Hematopoietic multipotent progenitor cell treated with erythropoietin and hydrocortisone succinate and interleukin-3 and kit ligand, for 8 days (in vitro differentiated cells): ENCODE data around the gene MT4.

Source experiments
- DNase-seq: peaks from one replicate; pipeline ENCODE4 v3.0.0-alpha.2; 2015

Gene MT4

DNA sequence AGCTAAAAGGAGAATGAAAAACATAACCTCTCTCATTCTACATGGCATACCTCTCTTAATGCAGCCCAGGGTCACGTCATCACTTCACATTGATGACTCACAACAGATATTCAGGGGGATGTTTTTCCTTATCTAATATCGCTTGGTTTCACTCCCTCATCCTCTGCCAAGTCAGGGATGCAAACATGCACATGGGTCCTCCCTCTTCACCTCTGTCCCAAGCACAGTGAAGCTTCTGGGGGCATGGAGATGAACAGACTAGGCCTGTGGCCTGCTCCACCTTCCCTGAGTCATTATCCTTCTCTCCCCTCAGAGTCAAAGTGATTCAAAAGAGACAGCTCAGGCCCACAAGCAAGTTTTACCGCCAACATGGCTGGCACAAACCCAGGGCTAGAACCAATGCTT, 41.2 kb downstream of the MT4 start:
- no peak for DNase-seq

DNA sequence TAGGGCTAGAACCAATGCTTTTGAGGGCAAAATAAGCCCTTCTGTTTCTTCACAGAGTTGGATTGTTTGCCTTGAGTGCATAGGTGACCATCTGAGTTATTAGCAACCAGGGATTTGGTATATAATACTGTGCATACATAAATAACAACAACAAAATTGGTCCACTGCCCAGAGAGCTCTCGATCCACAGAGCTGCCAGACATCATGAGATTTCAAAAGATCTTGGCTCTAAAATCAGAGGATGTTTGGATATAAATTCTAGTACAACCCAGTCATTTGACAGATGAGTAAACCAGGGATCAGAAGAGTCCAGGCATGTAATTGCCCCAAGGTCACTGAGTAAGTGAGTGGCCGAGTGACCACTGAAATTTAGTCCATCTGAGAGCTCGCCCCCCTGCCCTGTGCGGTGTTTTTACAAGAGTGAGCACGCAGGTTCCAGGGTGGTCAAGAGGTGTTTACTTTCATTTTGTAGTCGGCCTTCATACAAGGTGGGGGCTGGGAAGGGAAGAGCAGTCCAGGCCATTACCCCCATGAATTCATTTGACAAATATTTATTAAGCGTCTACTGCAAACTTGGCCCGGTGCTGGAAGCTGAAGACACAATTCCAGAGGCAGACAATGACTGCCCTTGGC, 41.7 kb downstream of the MT4 start:
- no peak for DNase-seq

GRCh38 chr16:56607109-56607618, 42.3 kb downstream of the MT4 start:
- no peak for DNase-seq

DNA sequence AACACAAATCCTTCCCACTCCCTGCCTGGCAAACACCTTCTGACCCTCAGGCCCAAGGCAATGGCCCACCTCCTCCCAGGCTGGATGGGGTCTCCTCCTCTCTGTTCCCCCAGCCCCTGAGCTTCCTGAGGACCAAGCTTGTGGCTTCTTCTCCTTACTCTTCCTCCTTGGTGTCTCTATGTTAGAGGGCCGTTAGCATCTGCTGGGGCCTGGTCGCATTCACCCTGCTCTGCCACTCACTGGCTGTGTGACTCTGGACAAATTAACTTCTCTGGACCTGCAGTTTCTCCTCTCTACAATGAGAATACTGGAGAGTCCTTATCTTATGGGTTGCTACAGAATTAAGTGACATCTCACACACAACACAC, 42.8 kb downstream of the MT4 start:
- peak; percentile 4 for DNase-seq

DNA sequence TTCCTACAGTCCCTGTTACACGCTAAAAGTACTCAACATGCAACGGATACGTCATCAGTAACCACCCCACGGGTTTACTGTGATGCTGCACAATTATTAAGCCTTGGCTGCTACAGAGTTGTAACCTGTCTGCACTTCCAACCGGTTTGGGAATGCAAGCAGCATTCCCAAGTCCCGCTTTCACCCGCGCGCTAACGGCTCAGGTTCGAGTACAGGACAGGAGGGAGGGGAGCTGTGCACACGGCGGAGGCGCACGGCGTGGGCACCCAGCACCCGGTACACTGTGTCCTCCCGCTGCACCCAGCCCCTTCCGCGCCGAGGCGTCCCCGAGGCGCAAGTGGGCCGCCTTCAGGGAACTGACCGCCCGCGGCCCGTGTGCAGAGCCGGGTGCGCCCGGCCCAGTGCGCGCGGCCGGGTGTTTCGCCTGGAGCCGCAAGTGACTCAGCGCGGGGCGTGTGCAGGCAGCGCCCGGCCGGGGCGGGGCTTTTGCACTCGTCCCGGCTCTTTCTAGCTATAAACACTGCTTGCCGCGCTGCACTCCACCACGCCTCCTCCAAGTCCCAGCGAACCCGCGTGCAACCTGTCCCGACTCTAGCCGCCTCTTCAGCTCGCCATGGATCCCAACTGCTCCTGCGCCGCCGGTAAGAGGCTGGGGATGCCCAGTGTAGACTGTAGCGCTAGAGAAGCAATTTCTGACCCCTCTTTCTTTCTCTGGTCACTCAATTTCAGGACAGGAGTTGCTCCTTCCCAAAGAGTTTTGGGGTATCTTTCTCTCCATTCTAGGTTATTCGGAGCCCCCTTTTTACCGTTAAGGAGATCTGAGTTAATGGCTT, 43.4 kb downstream of the MT4 start, which contains the start of gene MT2A:
Gene MT2A (plus strand): TSS at position 542 of the 833 bp plus-strand sequence. CDS start 72 bp downstream, at position 614.
- peak; percentile 92 for DNase-seq

- DNase-seq, result no peak
Observed at GRCh38 chr16:56608876-56609462, 44.1 kb downstream of the MT4 start.

- peak; percentile 87 for DNase-seq
Observed at GRCh38 chr16:56609463-56609921, 44.6 kb downstream of the MT4 start.

GRCh38 chr16:56610017-56610608, 45.2 kb downstream of the MT4 start:
- peak; percentile 21 for DNase-seq

DNA sequence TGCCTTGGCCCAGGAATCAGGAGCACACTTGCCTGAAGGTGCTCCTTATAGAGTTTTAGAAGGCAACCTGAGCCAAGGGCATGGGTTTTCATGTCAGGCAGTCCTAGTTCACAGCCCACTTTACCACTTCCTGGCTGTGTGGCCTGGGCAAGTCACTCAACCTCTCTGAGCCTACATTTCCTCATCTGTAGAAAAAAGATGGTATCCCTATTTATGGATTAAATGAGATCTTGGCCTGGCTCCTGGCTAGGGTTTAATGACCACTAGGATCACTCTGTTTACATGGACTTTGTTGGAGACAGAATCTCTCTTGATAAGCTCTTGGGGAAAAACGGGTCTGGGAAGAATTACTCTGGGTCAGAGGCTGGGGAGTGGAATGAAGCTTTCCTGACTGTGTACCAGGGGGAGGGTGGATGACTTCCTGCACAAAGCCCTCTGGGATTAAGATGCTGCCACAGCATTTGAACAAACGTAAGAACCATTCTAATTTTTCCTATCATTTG, 45.8 kb downstream of the MT4 start:
- DNase-seq, result no peak

DNA sequence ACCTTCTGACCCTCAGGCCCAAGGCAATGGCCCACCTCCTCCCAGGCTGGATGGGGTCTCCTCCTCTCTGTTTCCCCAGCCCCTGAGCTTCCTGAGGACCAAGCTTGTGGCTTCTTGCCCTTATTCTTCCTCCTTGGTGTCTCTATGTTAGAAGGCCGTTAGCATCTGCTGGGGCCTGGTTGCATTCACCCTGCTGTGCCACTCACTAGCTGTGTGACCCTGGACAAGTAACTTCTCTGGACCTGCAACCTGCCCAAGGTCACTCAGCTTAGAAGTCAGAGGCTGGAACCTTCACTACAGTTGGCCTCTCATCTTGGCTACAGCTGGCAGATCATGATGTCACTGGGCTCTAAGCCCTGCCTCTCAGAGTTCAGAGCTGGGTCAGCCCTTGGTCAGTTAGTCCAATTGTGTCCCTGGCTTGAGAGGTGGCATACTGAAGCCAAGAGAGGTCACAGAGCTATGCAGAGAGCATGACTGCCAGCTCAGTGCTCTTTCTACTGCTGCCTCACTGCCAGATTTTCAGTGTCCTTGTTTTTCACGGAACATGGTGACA, 46.5 kb downstream of the MT4 start:
- no peak for DNase-seq

GRCh38 chr16:56613706-56614105, 48.8 kb downstream of the MT4 start:
- no peak for DNase-seq

DNA sequence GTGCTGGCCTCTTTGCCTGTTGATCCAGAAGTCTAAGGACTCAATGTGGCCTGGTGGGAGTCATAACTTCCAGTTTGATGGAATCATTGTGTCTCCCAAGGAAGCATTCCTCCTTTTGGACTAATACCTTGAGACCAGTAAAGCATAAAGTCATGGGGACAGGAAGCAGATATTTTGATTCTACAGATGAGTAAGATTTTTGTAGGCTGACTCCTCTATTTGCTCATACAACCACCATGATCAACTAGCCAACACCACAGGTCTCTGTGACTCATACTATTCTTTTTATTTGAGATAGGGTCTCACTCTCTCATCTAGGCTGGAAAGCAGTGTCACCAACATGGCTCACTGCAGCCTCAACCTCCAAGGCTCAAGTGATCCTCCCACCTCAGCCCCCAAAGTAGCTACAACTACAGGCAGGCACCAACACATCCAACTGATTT, 49.7 kb downstream of the MT4 start:
- DNase-seq, result no peak

GRCh38 chr16:56615353-56615752, 50.5 kb downstream of the MT4 start:
- DNase-seq, result no peak

- DNase-seq, result no peak
Observed at GRCh38 chr16:56616608-56617211, 51.8 kb downstream of the MT4 start.

GRCh38 chr16:56617212-56618085, 52.6 kb downstream of the MT4 start:
- DNase-seq, result no peak

DNA sequence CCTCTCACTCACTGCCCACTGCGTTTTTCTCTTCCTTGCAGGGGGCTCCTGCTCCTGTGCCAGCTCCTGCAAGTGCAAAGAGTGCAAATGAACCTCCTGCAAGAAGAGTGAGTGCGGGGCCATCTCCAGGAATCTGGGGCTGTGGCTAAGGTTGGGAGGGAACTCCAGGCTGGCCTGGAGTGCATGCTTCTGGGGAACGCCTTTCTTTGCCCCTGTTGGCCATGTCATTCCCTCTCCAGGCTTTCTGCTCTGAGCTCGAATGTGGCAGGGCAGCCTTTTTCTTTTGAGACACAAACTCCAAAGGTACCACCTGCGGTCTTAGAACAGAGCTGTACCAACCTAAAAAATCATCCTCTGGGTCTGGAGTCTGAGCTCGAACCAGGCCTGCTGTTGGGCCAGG, 53.3 kb downstream of the MT4 start:
- no peak for DNase-seq
